Activated CD4-positive, alpha-beta T cell treated with anti-CD3 and anti-CD28 coated beads, Interleukin-2, amount 50 U/mL, for 24 hours (primary cell): ENCODE measurements around the gene PCDHGB2.
"Not testable (repeated sequence)": the region's sequence is repeated elsewhere in the genome, so short reads cannot be mapped to it uniquely, and the experiment has no call there.

Source experiments
- DNase-seq, 2 donors: peaks; one replicate each; pipeline ENCODE4 v3.0.0-alpha.2; 2020; ENCODE audit warnings: low read depth in 1 of 2, low spot score in 1 of 2

The PCDHGB2 gene

GRCh38 chr5:141349917-141350619 lies 9.7 kb upstream of the PCDHGB2 start, which contains the start of gene PCDHGB1:
PCDHGB1 (plus strand) TSS chr5:141350099; CDS start chr5:141350261, 162 bp downstream.
- DNase-seq, result no peak

GRCh38 chr5:141351591-141351990 lies 8.2 kb upstream of the PCDHGB2 start:
- no peak for DNase-seq

- no peak for DNase-seq
These were observed 4.8 kb upstream of the PCDHGB2 start, which contains the start of gene PCDHGA4 for GRCh38 chr5:141354900-141355469. PCDHGA4 (plus strand) TSS chr5:141355021; CDS start chr5:141355108, 87 bp downstream.

GRCh38 chr5:141355641-141356040 lies 4.2 kb upstream of the PCDHGB2 start:
- no peak for DNase-seq

- DNase-seq, result no peak
These were observed 3.7 kb upstream of the PCDHGB2 start for GRCh38 chr5:141356133-141356532.

- no peak for DNase-seq
These were observed 2.8 kb upstream of the PCDHGB2 start for GRCh38 chr5:141356950-141357349.

GRCh38 chr5:141360685-141361084 lies 891 bp downstream of the PCDHGB2 start:
- no peak for DNase-seq

GRCh38 chr5:141362719-141363118 lies 2.9 kb downstream of the PCDHGB2 start:
- DNase-seq, result no peak

- DNase-seq, result no peak
These were observed 4.3 kb downstream of the PCDHGB2 start, which contains the start of gene PCDHGA5 for GRCh38 chr5:141363952-141364660. PCDHGA5 (plus strand) TSS chr5:141364162; CDS start chr5:141364331, 169 bp downstream.

GRCh38 chr5:141366016-141366896 lies 6.5 kb downstream of the PCDHGB2 start:
- DNase-seq, result no peak

- DNase-seq, result no peak
These were observed 10.4 kb downstream of the PCDHGB2 start, which contains the start of gene PCDHGB3 for GRCh38 chr5:141369994-141370848. PCDHGB3 (plus strand) TSS chr5:141370242; CDS start chr5:141370395, 153 bp downstream.

- DNase-seq, result no peak
These were observed 12.0 kb downstream of the PCDHGB2 start for GRCh38 chr5:141371572-141372475.

GRCh38 chr5:141373673-141374317 lies 14.0 kb downstream of the PCDHGB2 start, which contains the start of gene PCDHGA6:
PCDHGA6 (plus strand) TSS chr5:141373891; CDS start chr5:141374084, 193 bp downstream.
- DNase-seq, result no peak

- no peak for DNase-seq
These were observed 14.8 kb downstream of the PCDHGB2 start for GRCh38 chr5:141374627-141375026.

GRCh38 chr5:141375444-141376155 lies 15.8 kb downstream of the PCDHGB2 start:
- not testable (repeated sequence) for DNase-seq

- no peak for DNase-seq
These were observed 22.9 kb downstream of the PCDHGB2 start, which contains the start of gene PCDHGA7 for GRCh38 chr5:141382469-141383294. PCDHGA7 (plus strand) TSS chr5:141382742; CDS start chr5:141382900, 158 bp downstream.

GRCh38 chr5:141383345-141383744 lies 23.6 kb downstream of the PCDHGB2 start:
- DNase-seq, result no peak
